Liver (tissue), 9 donors: Measurements from ENCODE around the gene EIF4E2. TPM values are rescaled to one million over a fixed set of nuclear protein-coding genes. Genes with fewer than 3 reads are reported as not detected.

Experiments
- DNase-seq: peaks from one replicate; pipeline ENCODE4 v3.0.0-alpha.2; 2017; ENCODE audit warnings: low spot score
- H3K27ac ChIP-seq, 2 donors: one replicate each; pipeline ENCODE4 v1.7.0; 2013; ENCODE audit warnings: inconsistent platforms in 2 of 2, low read length in 2 of 2, control low read depth in 1 of 2, low read depth in 1 of 2, mild to moderate bottlenecking in 1 of 2
- H3K27me3 ChIP-seq, 4 donors: one replicate each; pipeline versions ENCODE4 v1.6.1 to v1.7.0; 2013; ENCODE audit warnings: low read length in 3 of 4, inconsistent platforms in 1 of 4, mild to moderate bottlenecking in 1 of 4, moderate library complexity in 1 of 4; ENCODE audit not compliant: control insufficient read depth in 4 of 4, insufficient read depth in 4 of 4
- H3K36me3 ChIP-seq, 4 donors: one replicate each; pipeline versions ENCODE4 v1.6.1 to v1.7.0; 2013; ENCODE audit warnings: low read length in 3 of 4, mild to moderate bottlenecking in 3 of 4, low read depth in 1 of 4, moderate library complexity in 1 of 4; ENCODE audit not compliant: control insufficient read depth in 4 of 4, insufficient read depth in 3 of 4
- H3K4me1 ChIP-seq, 4 donors: one replicate each; pipeline versions ENCODE4 v1.6.1 to v1.7.0; 2013; ENCODE audit warnings: low read length in 3 of 4, mild to moderate bottlenecking in 3 of 4, moderate library complexity in 1 of 4; ENCODE audit not compliant: control insufficient read depth in 4 of 4, insufficient read depth in 4 of 4
- H3K4me3 ChIP-seq, 3 donors: one replicate each; pipeline versions ENCODE4 v1.6.1 to v1.7.0; 2013; ENCODE audit warnings: low read length in 3 of 3, control low read depth in 1 of 3, low read depth in 1 of 3, mild to moderate bottlenecking in 1 of 3
- H3K9ac ChIP-seq, 2 donors: one replicate each; pipeline ENCODE4 v1.7.0; 2013; ENCODE audit warnings: low read length in 2 of 2, mild to moderate bottlenecking in 2 of 2, moderate library complexity in 2 of 2, control low read depth in 1 of 2, low read depth in 1 of 2
- H3K9me3 ChIP-seq, 4 donors: one replicate each; pipeline versions ENCODE4 v1.6.1 to v1.7.0; 2013; ENCODE audit warnings: low read length in 3 of 4; ENCODE audit not compliant: control insufficient read depth in 4 of 4
- ATF3 ChIP-seq: IDR thresholded peaks from 2 replicates; pipeline ENCODE4 v1.6.1; 2016; ENCODE audit warnings: antibody characterized with exemption
- CTCF ChIP-seq: fragments of 150-350 bp; IDR thresholded peaks from 2 replicates; pipeline ENCODE4 v1.5.1; 2017; ENCODE audit warnings: improper control_type of control experiment, low read depth, low read length; ENCODE audit not compliant: missing input control
- EGR1 ChIP-seq, 2 donors: IDR thresholded peaks; 2 replicates each; pipeline ENCODE4 v1.6.1; 2016 to 2018; ENCODE audit warnings: antibody characterized with exemption in 2 of 2, low read depth in 2 of 2
- FOXA1 ChIP-seq: IDR thresholded peaks from 2 replicates; pipeline ENCODE4 v1.6.1; 2016; ENCODE audit warnings: antibody characterized with exemption
- FOXA2 ChIP-seq: IDR thresholded peaks from 2 replicates; pipeline ENCODE4 v1.6.1; 2016; ENCODE audit warnings: antibody characterized with exemption
- GABPA ChIP-seq, 2 donors: IDR thresholded peaks in 1 of 2; conservative IDR thresholded peaks in 1 of 2; 2 replicates each; pipeline ENCODE4 v1.6.1; 2016; ENCODE audit warnings: antibody characterized with exemption in 2 of 2, mild to moderate bottlenecking in 1 of 2, moderate library complexity in 1 of 2
- HNF4A ChIP-seq, 2 donors: conservative IDR thresholded peaks; 2 replicates each; pipeline ENCODE4 v1.6.1; 2016; ENCODE audit warnings: antibody characterized with exemption in 2 of 2, mild to moderate bottlenecking in 2 of 2
- HNF4G ChIP-seq: IDR thresholded peaks from 2 replicates; pipeline ENCODE4 v1.6.1; 2016; ENCODE audit warnings: antibody characterized with exemption
- JUND ChIP-seq, 2 donors: IDR thresholded peaks; 2 replicates each; pipeline ENCODE4 v1.6.1; 2016; ENCODE audit warnings: antibody characterized with exemption in 2 of 2
- MAX ChIP-seq: IDR thresholded peaks from 2 replicates; pipeline ENCODE4 v1.6.1; 2016; ENCODE audit warnings: antibody characterized with exemption
- NR2F2 ChIP-seq: IDR thresholded peaks from 2 replicates; pipeline ENCODE4 v1.6.1; 2016; ENCODE audit warnings: antibody characterized with exemption
- RAD21 ChIP-seq, 2 donors: IDR thresholded peaks; 2 replicates each; pipeline ENCODE4 v1.6.1; 2016; ENCODE audit warnings: antibody characterized with exemption in 2 of 2, mild to moderate bottlenecking in 2 of 2
- REST ChIP-seq: IDR thresholded peaks from 2 replicates; pipeline ENCODE4 v1.6.1; 2016; ENCODE audit warnings: antibody characterized with exemption, mild to moderate bottlenecking
- RXRA ChIP-seq, 2 donors: IDR thresholded peaks; 2 replicates each; pipeline ENCODE4 v1.6.1; 2017 to 2018; ENCODE audit warnings: antibody characterized with exemption in 2 of 2, mild to moderate bottlenecking in 1 of 2
- SP1 ChIP-seq: IDR thresholded peaks from 2 replicates; pipeline ENCODE4 v1.6.1; 2018; ENCODE audit warnings: antibody characterized with exemption, mild to moderate bottlenecking
- TAF1 ChIP-seq: conservative IDR thresholded peaks from 2 replicates; pipeline ENCODE4 v1.6.1; 2016; ENCODE audit warnings: antibody characterized with exemption, mild to moderate bottlenecking
- YY1 ChIP-seq: IDR thresholded peaks from 2 replicates; pipeline ENCODE4 v1.6.1; 2016; ENCODE audit warnings: antibody characterized with exemption, mild to moderate bottlenecking
- ZBTB33 ChIP-seq: IDR thresholded peaks from 2 replicates; pipeline ENCODE4 v1.6.1; 2016; ENCODE audit warnings: antibody characterized with exemption
- WGBS: extraction: QIAGEN DNeasy Blood & Tissue Kit; methylation state at CpG from one replicate; pipeline ENCODE4 v1.1.7; 2013; 5-methylcytosine and 5-hydroxymethylcytosine counted together
- polyA plus RNA-seq, 2 donors: library from polyadenylated mRNA; stranded (reverse) in 1 of 2; unstranded in 1 of 2; fragments of 200-250 nt in 1 of 2; fragments of >200 nt in 1 of 2; fragmentation: Nextera tagmentation in 1 of 2; extraction: Ambion mirVana in 1 of 2; gene quantifications; one replicate each; pipeline versions ENCODE4 v1.2.1 to v1.2.3, GENCODE V29; 2013 to 2015
- total RNA-seq, 2 donors: library from RNA; depleted of rRNA; stranded (reverse); fragments of >200 nt; gene quantifications; one replicate each; pipeline ENCODE4 v1.2.3, GENCODE V29; 2014
- donor health status: healthy.
- donor health status: healthy.
- donor health status: healthy.
- donor health status: healthy.
- donor health status: healthy.

The EIF4E2 gene
- total and polyA plus RNA-seq, 4 donors: 30.0 to 46.9 (median 45.4) TPM

GRCh38 chr2:232603283-232603682 is 52.8 kb downstream of the EIF4E2 start:
- no peak for DNase-seq
- TF ChIP-seq EGR1 (IDR thresholded peaks at IDR 0.05; ENCODE audit: low read depth in 2 of 2) (no peak), TAF1 (no peak), ATF3 (no peak)
- Histone ChIP-seq H3K4me3 (no peak overlapping the region), H3K4me1 (peaks cover 0 to 3% (median 2%) of the 10 kb centered on the region in 4 donors), H3K27ac (no peak overlapping the region), H3K27me3 (no peaks in the 10 kb centered on the region), H3K36me3 (no peaks in the 10 kb centered on the region), H3K9me3 (no peaks in the 10 kb centered on the region), H3K9ac (no peak overlapping the region)
- 71% methylated on average over 3 of the region's 3 CpGs for WGBS

GRCh38 chr2:232604535-232604934 is 54.0 kb downstream of the EIF4E2 start:
- H3K4me3 ChIP-seq: no peak overlapping the region
- TF ChIP-seq HNF4A (conservative IDR thresholded peaks at IDR 0.05): no peak
- no peak for TF ChIP-seq GABPA (IDR thresholded peaks at IDR 0.05 in 1 of 2, conservative IDR thresholded peaks at IDR 0.05 in 1 of 2)
- TF ChIP-seq SP1: no peak
- no peak for TF ChIP-seq REST
- TF ChIP-seq CTCF: no peak
- TF ChIP-seq FOXA1: no peak
- TF ChIP-seq MAX: no peak
- no peak for TF ChIP-seq RAD21 (IDR thresholded peaks at IDR 0.05)
- no peak for TF ChIP-seq RXRA (IDR thresholded peaks at IDR 0.05)
- no peak for TF ChIP-seq TAF1
- no peak for TF ChIP-seq ZBTB33
- no peak for TF ChIP-seq JUND (IDR thresholded peaks at IDR 0.05)
- TF ChIP-seq FOXA2: no peak
- TF ChIP-seq NR2F2: no peak
- TF ChIP-seq YY1: no peak
- no peak for TF ChIP-seq HNF4G
- TF ChIP-seq EGR1 (IDR thresholded peaks at IDR 0.05; ENCODE audit: low read depth in 2 of 2): no peak
- no peak for TF ChIP-seq ATF3
- H3K9ac ChIP-seq: no peak overlapping the region
- no peaks in the 10 kb centered on the region for H3K27me3 ChIP-seq
- no peaks in the 10 kb centered on the region for H3K9me3 ChIP-seq
- H3K27ac ChIP-seq: no peak overlapping the region
- 96% methylated on average over 10 of the region's 10 CpGs for WGBS
- no peaks in the 10 kb centered on the region for H3K36me3 ChIP-seq
- DNase-seq: no peak
- H3K4me1 ChIP-seq: peaks cover 0 to 3% (median 2%) of the 10 kb centered on the region in 4 donors
